SU-DHL-6 (cell line): Measurements from ENCODE around the gene CUTC.

Source experiments
- H2AFZ ChIP-seq: fragments of 200-600 bp; sonication (generic); 2 replicates; pipeline ENCODE4 v1.6.1; 2014; ENCODE audit warnings: low read depth, mild to moderate bottlenecking, moderate library complexity, mixed read lengths, antibody characterized with exemption, low read length; ENCODE audit not compliant: severe bottlenecking
- H3F3A ChIP-seq: fragments of 200-600 bp; shearing (Covaris generic); 2 replicates; pipeline ENCODE4 v1.6.0; 2016; ENCODE audit warnings: antibody characterized with exemption, mild to moderate bottlenecking; ENCODE audit not compliant: insufficient read depth
- H3K27ac ChIP-seq: fragments of 200-600 bp; sonication (generic); 2 replicates; pipeline ENCODE4 v1.5.1; 2016; ENCODE audit warnings: low read depth, mild to moderate bottlenecking, low read length, moderate library complexity, mixed read lengths
- H3K27me3 ChIP-seq: fragments of 200-600 bp; sonication (generic), shearing (Covaris generic); 2 replicates; pipeline ENCODE4 v1.6.0; 2014; ENCODE audit warnings: mild to moderate bottlenecking, low read length
- H3K36me3 ChIP-seq: fragments of 200-600 bp; sonication (generic); 2 replicates; pipeline ENCODE4 v1.6.1; 2014; ENCODE audit warnings: mild to moderate bottlenecking, low read length, mixed read lengths
- H3K4me2 ChIP-seq: fragments of 300-600, 200-600 bp; shearing (Covaris generic), sonication (generic); 2 replicates; pipeline ENCODE4 v1.6.0; 2014; ENCODE audit warnings: low read length, low read depth, mild to moderate bottlenecking; ENCODE audit not compliant: poor library complexity, severe bottlenecking
- H3K4me3 ChIP-seq: fragments of 200-600 bp; sonication (generic); 2 replicates; pipeline ENCODE4 v1.5.1; 2014; ENCODE audit warnings: antibody characterized with exemption, low read length, mild to moderate bottlenecking, mixed read lengths; ENCODE audit not compliant: insufficient read depth, poor library complexity, severe bottlenecking
- H3K79me2 ChIP-seq: fragments of 200-600 bp; sonication (generic); 2 replicates; pipeline ENCODE4 v1.6.1; 2014; ENCODE audit warnings: mild to moderate bottlenecking, low read length, moderate library complexity; ENCODE audit not compliant: insufficient read depth
- H3K9ac ChIP-seq: fragments of 200-600 bp; sonication (generic); 2 replicates; pipeline ENCODE4 v1.7.0; 2014; ENCODE audit warnings: mild to moderate bottlenecking, low read length
- H3K9me2 ChIP-seq: fragments of 200-600 bp; sonication (generic); replicated peaks from 2 replicates; pipeline ENCODE4 v1.6.1; 2014; ENCODE audit warnings: low read length; ENCODE audit not compliant: insufficient read depth
- H3K9me3 ChIP-seq: fragments of 200-600 bp; sonication (generic); 2 replicates; pipeline ENCODE4 v1.6.1; 2014; ENCODE audit warnings: low read length, mixed read lengths; ENCODE audit not compliant: insufficient read depth
- H4K20me1 ChIP-seq: fragments of 200-600 bp; sonication (generic); 2 replicates; pipeline ENCODE4 v1.6.1; 2014; ENCODE audit warnings: low read depth, mild to moderate bottlenecking, antibody characterized with exemption, low read length, moderate library complexity, mixed read lengths
- CTCF ChIP-seq: fragments of 200-600 bp; sonication (generic); IDR thresholded peaks from one replicate; pipeline ENCODE4 v1.5.1; 2017; ENCODE audit warnings: antibody characterized with exemption, mild to moderate bottlenecking, low read length, moderate library complexity; ENCODE audit not compliant: insufficient read depth, poor library complexity, severe bottlenecking
- EZH2phosphoT487 ChIP-seq: fragments of 200-600 bp; sonication (generic), shearing (Covaris generic); conservative IDR thresholded peaks from 2 replicates; pipeline ENCODE4 v1.6.1; 2018; ENCODE audit warnings: mild to moderate bottlenecking, antibody characterized with exemption, low read length, moderate library complexity, mixed read lengths

Gene CUTC

GRCh38 chr10:99784727-99785441, 52.9 kb downstream of the CUTC start:
- H3F3A ChIP-seq: no peaks in the 10 kb centered on the region
- H3K9me3 ChIP-seq: no peaks in the 10 kb centered on the region
- no peaks in the 10 kb centered on the region for H3K79me2 ChIP-seq
- no peak overlapping the region for H2AFZ ChIP-seq
- no peak overlapping the region for H3K27ac ChIP-seq
- no peaks in the 10 kb centered on the region for H3K27me3 ChIP-seq
- H3K4me3 ChIP-seq: no peak overlapping the region
- no peak overlapping the region for H3K9ac ChIP-seq
- no peaks in the 10 kb centered on the region for H3K9me2 ChIP-seq
- no peaks in the 10 kb centered on the region for H3K36me3 ChIP-seq
- H3K4me2 ChIP-seq: no peak overlapping the region
- TF ChIP-seq EZH2phosphoT487: no peak
- no peak for TF ChIP-seq CTCF
- no peaks in the 10 kb centered on the region for H4K20me1 ChIP-seq

- no peak overlapping the region for H3K4me2 ChIP-seq
- H4K20me1 ChIP-seq: no peaks in the 10 kb centered on the region
- H3K9me2 ChIP-seq: no peaks in the 10 kb centered on the region
- no peak overlapping the region for H3K27ac ChIP-seq
- no peaks in the 10 kb centered on the region for H3K79me2 ChIP-seq
- no peaks in the 10 kb centered on the region for H3K36me3 ChIP-seq
- H3K9ac ChIP-seq: no peak overlapping the region
- TF ChIP-seq EZH2phosphoT487 (no peak), CTCF (no peak)
- H3K27me3 ChIP-seq: no peaks in the 10 kb centered on the region
- no peak overlapping the region for H3K4me3 ChIP-seq
- H2AFZ ChIP-seq: no peak overlapping the region
- H3F3A ChIP-seq: no peaks in the 10 kb centered on the region
- H3K9me3 ChIP-seq: no peaks in the 10 kb centered on the region
Measured at GRCh38 chr10:99785646-99786045, 53.6 kb downstream of the CUTC start.

- no peaks in the 10 kb centered on the region for H3K79me2 ChIP-seq
- H3K4me2 ChIP-seq: no peak overlapping the region
- H3K4me3 ChIP-seq: no peak overlapping the region
- no peaks in the 10 kb centered on the region for H3K9me3 ChIP-seq
- no peaks in the 10 kb centered on the region for H3K9me2 ChIP-seq
- H3K27me3 ChIP-seq: no peaks in the 10 kb centered on the region
- H4K20me1 ChIP-seq: no peaks in the 10 kb centered on the region
- TF ChIP-seq CTCF (no peak), EZH2phosphoT487 (no peak)
- H3K27ac ChIP-seq: no peak overlapping the region
- no peak overlapping the region for H3K9ac ChIP-seq
- no peaks in the 10 kb centered on the region for H3K36me3 ChIP-seq
- H2AFZ ChIP-seq: no peak overlapping the region
- H3F3A ChIP-seq: no peaks in the 10 kb centered on the region
Measured at GRCh38 chr10:99787311-99787710, 55.3 kb downstream of the CUTC start.
